Tibial nerve (tissue), 3 donors: ENCODE measurements around the gene PCOLCE2.

Experiments
- POLR2A ChIP-seq, 2 donors: fragments of 450-650 bp; IDR thresholded peaks; one replicate each; pipeline ENCODE4 v1.6.1; 2017; ENCODE audit warnings: antibody characterized with exemption in 2 of 2, mild to moderate bottlenecking in 2 of 2, moderate library complexity in 2 of 2
- TF ChIP-seq, protein P1 (sequence below), 5 experiments: fragments of 200-600 bp in 3 of 5; fragments of 450-650 bp in 2 of 5; sonication (generic) in 3 of 5; IDR thresholded peaks; one replicate each; pipeline ENCODE4 v1.5.1; 2016 to 2019; ENCODE audit warnings: antibody characterized with exemption in 5 of 5, mild to moderate bottlenecking in 3 of 5, moderate library complexity in 2 of 5

DNA sequence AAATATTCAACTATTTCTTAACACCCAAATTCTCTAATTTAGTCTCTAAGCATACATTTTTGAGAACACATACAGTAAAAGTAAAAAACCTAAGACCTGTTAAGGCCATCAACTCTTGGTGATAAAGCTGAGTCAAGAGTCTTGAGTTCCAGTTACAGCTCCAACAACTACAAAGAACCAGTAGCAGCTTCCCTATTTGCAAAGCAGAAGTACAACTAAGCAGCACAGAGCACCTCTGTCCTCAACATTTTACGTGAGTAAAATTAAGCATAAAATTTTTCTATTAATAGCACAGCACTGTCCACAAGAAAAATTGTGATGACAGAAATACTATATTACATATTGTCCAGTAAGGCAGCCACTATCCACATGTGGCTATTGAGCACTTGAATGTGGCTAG lies 4.4 kb downstream of the PCOLCE2 start:
- TF ChIP-seq, protein P1, sequence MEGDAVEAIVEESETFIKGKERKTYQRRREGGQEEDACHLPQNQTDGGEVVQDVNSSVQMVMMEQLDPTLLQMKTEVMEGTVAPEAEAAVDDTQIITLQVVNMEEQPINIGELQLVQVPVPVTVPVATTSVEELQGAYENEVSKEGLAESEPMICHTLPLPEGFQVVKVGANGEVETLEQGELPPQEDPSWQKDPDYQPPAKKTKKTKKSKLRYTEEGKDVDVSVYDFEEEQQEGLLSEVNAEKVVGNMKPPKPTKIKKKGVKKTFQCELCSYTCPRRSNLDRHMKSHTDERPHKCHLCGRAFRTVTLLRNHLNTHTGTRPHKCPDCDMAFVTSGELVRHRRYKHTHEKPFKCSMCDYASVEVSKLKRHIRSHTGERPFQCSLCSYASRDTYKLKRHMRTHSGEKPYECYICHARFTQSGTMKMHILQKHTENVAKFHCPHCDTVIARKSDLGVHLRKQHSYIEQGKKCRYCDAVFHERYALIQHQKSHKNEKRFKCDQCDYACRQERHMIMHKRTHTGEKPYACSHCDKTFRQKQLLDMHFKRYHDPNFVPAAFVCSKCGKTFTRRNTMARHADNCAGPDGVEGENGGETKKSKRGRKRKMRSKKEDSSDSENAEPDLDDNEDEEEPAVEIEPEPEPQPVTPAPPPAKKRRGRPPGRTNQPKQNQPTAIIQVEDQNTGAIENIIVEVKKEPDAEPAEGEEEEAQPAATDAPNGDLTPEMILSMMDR (IDR thresholded peaks at IDR 0.05): no peak
- no peak for TF ChIP-seq POLR2A (IDR thresholded peaks at IDR 0.05)
